Measurements from ENCODE around the gene RPUSD1. TPM values are rescaled to one million over a fixed set of nuclear protein-coding genes. Genes with fewer than 3 reads are reported as not detected.

RPUSD1 gene
- total RNA-seq, 1 donor from 2014 or later, result 14.2 TPM

- no peak for DNase-seq
- no peaks in the 10 kb centered on the region for H3K9me3 ChIP-seq
- intact Hi-C loops (cut with DNase I), result no loop called here
- TF ChIP-seq CTCF (IDR thresholded peaks at IDR 0.05), result no peak
- H3K27ac ChIP-seq, result no peak overlapping the region
- no peak overlapping the region for H3K4me3 ChIP-seq
- H3K27me3 ChIP-seq, result no peaks in the 10 kb centered on the region
- no peak for ATAC-seq
- H3K4me1 ChIP-seq, result no peaks in the 10 kb centered on the region
- H3K36me3 ChIP-seq, result no peaks in the 10 kb centered on the region
Measured at GRCh38 chr16:766820-767640, 21.2 kb downstream of the RPUSD1 start.

GRCh38 chr16:766008-766819 lies 22.0 kb downstream of the RPUSD1 start:
- Histone ChIP-seq H3K36me3 (no peaks in the 10 kb centered on the region), H3K27me3 (no peaks in the 10 kb centered on the region), H3K9me3 (no peaks in the 10 kb centered on the region), H3K27ac (no peak overlapping the region), H3K4me1 (no peaks in the 10 kb centered on the region), H3K4me3 (no peak overlapping the region)
- TF ChIP-seq CTCF (IDR thresholded peaks at IDR 0.05), result no peak
- DNase-seq (peak; percentile 62), ATAC-seq (no peak)
- intact Hi-C loops (cut with DNase I), result no loop called here

DNA sequence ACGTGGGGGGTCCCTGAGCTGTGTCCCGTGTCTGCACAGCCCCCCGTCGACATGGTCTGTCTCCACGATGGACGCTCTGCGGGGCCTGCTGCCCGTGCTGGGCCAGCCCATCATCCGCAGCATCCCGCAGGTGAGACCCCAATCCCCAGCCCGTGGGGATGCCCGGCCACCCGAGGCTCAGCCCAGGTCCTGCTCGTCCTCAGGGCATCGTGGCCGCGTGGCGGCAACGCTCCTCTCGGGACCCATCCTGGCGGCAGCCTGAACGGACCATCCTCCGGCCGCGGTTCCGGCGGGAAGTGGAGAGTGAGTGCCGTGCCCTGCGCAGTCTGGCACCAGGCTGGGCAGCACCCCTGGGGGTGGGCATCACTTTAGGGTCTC lies 22.7 kb downstream of the RPUSD1 start:
- peak; percentile 62 for DNase-seq
- H3K27me3 ChIP-seq, result no peaks in the 10 kb centered on the region

GRCh38 chr16:764848-765487 lies 23.2 kb downstream of the RPUSD1 start:
- ATAC-seq (no peak), DNase-seq (peak; percentile 64)
- Histone ChIP-seq H3K27ac (no peak overlapping the region), H3K9me3 (no peaks in the 10 kb centered on the region), H3K36me3 (no peaks in the 10 kb centered on the region), H3K4me1 (no peaks in the 10 kb centered on the region), H3K27me3 (no peaks in the 10 kb centered on the region), H3K4me3 (no peak overlapping the region)
- TF ChIP-seq CTCF (IDR thresholded peaks at IDR 0.05), result no peak
- intact Hi-C loops (cut with DNase I), result no loop called here

More for the DNA sequence above, 22.7 kb downstream of the RPUSD1 start:
- Histone ChIP-seq H3K4me1 (no peaks in the 10 kb centered on the region), H3K27ac (no peak overlapping the region), H3K4me3 (no peak overlapping the region), H3K9me3 (no peaks in the 10 kb centered on the region), H3K36me3 (no peaks in the 10 kb centered on the region)
- ATAC-seq, result no peak
- no peak for TF ChIP-seq CTCF (IDR thresholded peaks at IDR 0.05)
- intact Hi-C loops (cut with DNase I), result no loop called here

DNA sequence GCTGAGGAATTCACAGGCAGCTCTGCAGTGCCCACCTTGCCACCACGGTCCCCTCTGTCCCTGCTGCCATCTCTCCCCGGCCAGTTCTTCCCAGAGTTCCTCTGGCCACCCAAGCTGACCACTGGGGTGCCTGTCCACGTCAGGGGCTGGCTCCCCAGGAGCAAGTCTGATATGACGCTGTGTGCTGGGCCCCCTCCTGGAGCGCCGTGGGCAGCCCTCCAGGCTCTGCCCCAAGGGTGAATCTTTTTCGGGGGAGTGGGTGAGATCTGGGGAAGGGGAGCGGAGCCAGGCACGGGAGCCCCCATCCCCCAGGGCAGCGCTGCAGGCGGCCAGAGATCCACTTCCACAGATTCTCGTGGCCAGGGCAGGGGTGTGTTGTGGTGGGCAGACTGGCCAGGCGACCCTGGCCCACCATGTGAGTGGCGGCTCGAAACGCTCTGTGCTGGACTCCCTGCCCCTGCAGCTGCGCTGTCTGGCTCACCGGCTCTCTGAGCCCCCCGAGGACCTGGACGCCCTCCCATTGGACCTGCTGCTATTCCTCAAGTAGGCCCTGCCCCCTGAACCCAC lies 23.9 kb downstream of the RPUSD1 start:
- Histone ChIP-seq H3K36me3 (no peaks in the 10 kb centered on the region), H3K27ac (no peak overlapping the region), H3K4me1 (no peaks in the 10 kb centered on the region), H3K4me3 (no peak overlapping the region), H3K27me3 (no peaks in the 10 kb centered on the region), H3K9me3 (no peaks in the 10 kb centered on the region)
- DNase-seq (no peak), ATAC-seq (no peak)
- intact Hi-C loops (cut with DNase I), result no loop called here
- TF ChIP-seq CTCF (IDR thresholded peaks at IDR 0.05), result no peak
